GM18951 (cell line): ENCODE results near the gene SEMA6A.

Experiments used
- POLR2A ChIP-seq: IDR thresholded peaks from 4 replicates; pipeline ENCODE4 v1.6.1; 2011; ENCODE audit warnings: mild to moderate bottlenecking; ENCODE audit not compliant: insufficient read length, insufficient read depth; ENCODE audit errors: extremely low read depth
- in situ Hi-C: fragments of 300-500 bp; cut with MboI; formaldehyde crosslinking; loops from one replicate; pipeline ENCODE4 v1.12.0; 2022; ENCODE audit warnings: low sequenced_read_pairs, mixed read lengths, inconsistent platforms; ENCODE audit not compliant: unreplicated experiment

SEMA6A gene

GRCh38 chr5:116595498-116595897, 20.9 kb upstream of the SEMA6A start:
- in situ Hi-C loops = no loop called here
- no peak for TF ChIP-seq POLR2A

GRCh38 chr5:116593340-116593739, 18.7 kb upstream of the SEMA6A start:
- in situ Hi-C loops = no loop called here
- no peak for TF ChIP-seq POLR2A

GRCh38 chr5:116585227-116585626, 10.6 kb upstream of the SEMA6A start:
- in situ Hi-C loops = no loop called here

GRCh38 chr5:116583862-116584222, 9.2 kb upstream of the SEMA6A start:
- TF ChIP-seq POLR2A = no peak
- in situ Hi-C loops = no loop called here

More at GRCh38 chr5:116585227-116585626, 10.6 kb upstream of the SEMA6A start:
- TF ChIP-seq POLR2A = no peak

- no peak for TF ChIP-seq POLR2A
- in situ Hi-C loops = no loop called here
Measured at GRCh38 chr5:116583085-116583861, 8.7 kb upstream of the SEMA6A start.

GRCh38 chr5:116581910-116582309, 7.3 kb upstream of the SEMA6A start:
- TF ChIP-seq POLR2A = no peak
- in situ Hi-C loops = no loop called here

- in situ Hi-C loops = loop anchor here (10.0 kb wide), 1 partner anchor 366 kb away; no protein-coding TSS in a partner anchor
- no peak for TF ChIP-seq POLR2A
Measured at GRCh38 chr5:116579144-116579543, 4.5 kb upstream of the SEMA6A start.

GRCh38 chr5:116578676-116579075, 4.1 kb upstream of the SEMA6A start:
- in situ Hi-C loops = loop anchor here (10.0 kb wide), 1 partner anchor 366 kb away; no protein-coding TSS in a partner anchor
- no peak for TF ChIP-seq POLR2A

- TF ChIP-seq POLR2A = no peak
- in situ Hi-C loops = loop anchor here (10.0 kb wide), 1 partner anchor 368 kb away; no protein-coding TSS in a partner anchor
Measured at GRCh38 chr5:116577064-116577788, 2.6 kb upstream of the SEMA6A start.

- peak; percentile 29 for TF ChIP-seq POLR2A
- in situ Hi-C loops = loop anchor here (10.0 kb wide), 1 partner anchor 369 kb away; no protein-coding TSS in a partner anchor
Measured at GRCh38 chr5:116576053-116576713, 1.6 kb upstream of the SEMA6A start.

GRCh38 chr5:116575326-116576052, 866 bp upstream of the SEMA6A start:
- TF ChIP-seq POLR2A = no peak
- in situ Hi-C loops = loop anchor here (10.0 kb wide), 1 partner anchor 369 kb away; no protein-coding TSS in a partner anchor

GRCh38 chr5:116573702-116574366, 789 bp downstream of the SEMA6A start:
- TF ChIP-seq POLR2A = no peak
- in situ Hi-C loops = loop anchor here (10.0 to 25.0 kb wide), 2 partner anchors 371 to 437 kb away; no protein-coding TSS in a partner anchor
